GM23338 (cell line): ENCODE measurements around the gene ELL3. TPM values are rescaled to one million over a fixed set of nuclear protein-coding genes. Genes with fewer than 3 reads are reported as not detected.
A peak's percentile ranks its signal among the peaks of the same experiment; 100 is the strongest.

Experiments
- ATAC-seq: fragments of 200-7000 bp; cut with Tn5 transposase; 3 replicates; pipeline ENCODE4 v1.9.1; 2020
- DNase-seq: peaks from one replicate; pipeline ENCODE4 v3.0.0-alpha.2; 2015; ENCODE audit warnings: low spot score
- H2AFZ ChIP-seq: fragments of 200-600 bp; sonication (generic); 2 replicates; pipeline ENCODE4 v1.8.0; 2016; ENCODE audit warnings: antibody characterized with exemption, mild to moderate bottlenecking, moderate library complexity
- H3F3A ChIP-seq: fragments of 200-600 bp; sonication (generic); replicated peaks from 2 replicates; pipeline ENCODE4 v1.8.0; 2017; ENCODE audit warnings: antibody characterized with exemption, mixed run types, low read depth
- H3K27ac ChIP-seq: fragments of 200-600 bp; sonication (generic); 2 replicates; pipeline ENCODE4 v1.6.1; 2016; ENCODE audit warnings: low read depth
- H3K27me3 ChIP-seq: fragments of 200-600 bp; sonication (generic); 2 replicates; pipeline ENCODE4 v1.8.0; 2016; ENCODE audit warnings: mild to moderate bottlenecking, mixed run types, moderate library complexity; ENCODE audit not compliant: insufficient read depth
- H3K36me3 ChIP-seq: fragments of 200-600 bp; sonication (generic); 2 replicates; pipeline ENCODE4 v1.8.0; 2016; ENCODE audit warnings: mild to moderate bottlenecking; ENCODE audit not compliant: insufficient read depth
- H3K4me1 ChIP-seq: fragments of 200-600 bp; sonication (generic); 2 replicates; pipeline ENCODE4 v1.8.0; 2016; ENCODE audit warnings: mild to moderate bottlenecking, moderate library complexity; ENCODE audit not compliant: insufficient read depth
- H3K4me2 ChIP-seq: fragments of 200-600 bp; sonication (generic); 2 replicates; pipeline ENCODE4 v1.7.1; 2017; ENCODE audit warnings: mixed run types
- H3K4me3 ChIP-seq: fragments of 200-600 bp; sonication (generic); 2 replicates; pipeline ENCODE4 v1.6.1; 2016; ENCODE audit warnings: mixed run types
- H3K79me2 ChIP-seq: fragments of 200-600 bp; sonication (generic); replicated peaks from 2 replicates; pipeline ENCODE4 v1.8.0; 2017; ENCODE audit warnings: mild to moderate bottlenecking; ENCODE audit not compliant: insufficient read depth
- H3K9me2 ChIP-seq: fragments of 200-600 bp; sonication (generic); 2 replicates; pipeline ENCODE4 v1.8.0; 2017; ENCODE audit not compliant: insufficient read depth
- H4K20me1 ChIP-seq: fragments of 200-600 bp; sonication (generic); replicated peaks from 2 replicates; pipeline ENCODE4 v1.8.0; 2017; ENCODE audit warnings: mild to moderate bottlenecking; ENCODE audit not compliant: insufficient read depth
- H3K27ac Mint-ChIP-seq: 2 replicates; pipeline ENCODE4 v1.8.0; 2020; ENCODE audit warnings: inconsistent platforms, mild to moderate bottlenecking, moderate library complexity, mixed read lengths
- H3K27me3 Mint-ChIP-seq: 3 replicates; pipeline ENCODE4 v1.8.0; 2022; ENCODE audit warnings: low read depth, mild to moderate bottlenecking, moderate library complexity, mixed read lengths, inconsistent platforms; ENCODE audit not compliant: insufficient read depth, poor library complexity
- H3K36me3 Mint-ChIP-seq: 3 replicates; pipeline ENCODE4 v1.8.0; 2021; ENCODE audit warnings: low read depth, mild to moderate bottlenecking, inconsistent platforms, moderate library complexity, mixed read lengths
- H3K4me1 Mint-ChIP-seq: 3 replicates; pipeline ENCODE4 v1.8.0; 2020; ENCODE audit warnings: mild to moderate bottlenecking, inconsistent platforms, mixed read lengths
- H3K4me3 Mint-ChIP-seq: 3 replicates; pipeline ENCODE4 v1.8.0; 2021; ENCODE audit warnings: moderate library complexity, mild to moderate bottlenecking, inconsistent platforms, mixed read lengths
- H3K9me3 Mint-ChIP-seq: 3 replicates; pipeline ENCODE4 v1.8.0; 2020; ENCODE audit warnings: moderate library complexity, mild to moderate bottlenecking, inconsistent platforms, mixed read lengths
- CREB1 ChIP-seq: fragments of 250-450 bp; sonication (Bioruptor Pico); IDR thresholded peaks from 2 replicates; pipeline ENCODE4 v1.5.0; 2020; ENCODE audit warnings: low read depth, mild to moderate bottlenecking, moderate library complexity
- NANOG ChIP-seq: IDR thresholded peaks from 2 replicates; pipeline ENCODE4 v1.6.1; 2016; ENCODE audit warnings: antibody characterized with exemption, borderline replicate concordance
- POLR2AphosphoS5 ChIP-seq: IDR thresholded peaks from 2 replicates; pipeline ENCODE4 v1.6.1; 2016; ENCODE audit warnings: antibody characterized with exemption, low read depth
- ZNF114 ChIP-seq: fragments of 250-450 bp; sonication (Bioruptor Pico); IDR thresholded peaks from 2 replicates; pipeline ENCODE4 v1.5.0; 2020; ENCODE audit warnings: mild to moderate bottlenecking, moderate library complexity
- ZNF331 ChIP-seq: fragments of 250-450 bp; sonication (Bioruptor Pico); IDR thresholded peaks from 2 replicates; pipeline ENCODE4 v1.5.0; 2020; ENCODE audit warnings: low read depth, mild to moderate bottlenecking, moderate library complexity
- polyA plus RNA-seq: library from polyadenylated mRNA; unstranded; fragments of >200 nt; fragmentation: Nextera tagmentation; extraction: Ambion mirVana; gene quantifications from 2 replicates; pipeline ENCODE4 v1.2.1, GENCODE V29; 2016
- total RNA-seq: library from RNA; depleted of rRNA; stranded (reverse); fragments of >200 nt; shearing (Covaris generic); gene quantifications from 2 replicates; pipeline ENCODE4 v1.2.3, GENCODE V29; 2014
- TF ChIP-seq, protein P1 (sequence below), 2 experiments: fragments of 200-600 bp in 1 of 2; sonication (generic) in 1 of 2; conservative IDR thresholded peaks; 2 replicates each; pipeline versions ENCODE4 v1.5.1 to v1.6.1; 2016 to 2017; ENCODE audit warnings: antibody characterized with exemption in 2 of 2, low read depth in 2 of 2, mild to moderate bottlenecking in 2 of 2, moderate library complexity in 1 of 2
- TF ChIP-seq, protein P2 (sequence below): IDR thresholded peaks from one replicate; pipeline ENCODE4 v1.6.1; 2018; ENCODE audit warnings: antibody characterized with exemption; ENCODE audit not compliant: unreplicated experiment
- TF ChIP-seq, protein P3 (sequence below): fragments of 250-450 bp; sonication (Bioruptor Pico); IDR thresholded peaks from 2 replicates; pipeline ENCODE4 v1.5.0; 2020; ENCODE audit warnings: mild to moderate bottlenecking, moderate library complexity

ELL3 gene
- total and polyA plus RNA-seq, 2 experiments from 2014 or later: 13.6 to 14.2 TPM

DNA sequence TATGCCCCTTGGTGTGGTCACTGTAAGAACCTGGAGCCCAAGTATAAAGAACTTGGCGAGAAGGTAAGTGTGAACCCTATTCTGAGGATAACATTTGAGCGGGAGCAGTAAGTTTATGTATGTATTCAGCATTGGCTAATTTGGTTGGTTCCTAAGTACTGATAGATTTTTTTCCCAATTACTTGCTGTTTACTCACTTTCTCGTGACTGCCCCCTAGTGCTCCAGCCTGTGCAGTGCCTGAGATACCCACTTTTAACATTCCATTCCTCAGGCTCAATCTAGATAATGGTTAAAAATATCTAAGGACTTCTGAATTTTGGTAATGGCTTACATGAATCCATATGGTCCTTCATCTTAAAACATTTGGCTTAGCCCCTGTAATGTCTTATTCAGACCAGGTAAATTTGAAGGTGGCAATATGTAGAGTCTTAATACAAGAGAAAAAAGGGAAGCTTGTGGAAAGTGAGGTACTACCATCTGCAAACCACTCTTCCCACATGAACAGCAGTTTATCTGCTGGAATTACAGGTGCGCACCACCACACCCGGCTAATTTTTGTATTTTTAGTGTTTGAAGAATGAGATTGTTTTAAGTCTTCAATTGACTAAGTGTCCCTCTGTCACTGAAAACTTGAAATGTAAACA, 7.1 kb downstream of the ELL3 start:
- H3K9me3 Mint-ChIP-seq: no peaks in the 10 kb centered on the region
- Histone ChIP-seq H3K4me2 (no peak overlapping the region), H3K9me2 (no peaks in the 10 kb centered on the region), H3K79me2 (no peaks in the 10 kb centered on the region), H4K20me1 (peaks cover 41% of the 10 kb centered on the region), H3K4me1 (peaks cover under 1% of the 10 kb centered on the region), H3F3A (peaks cover 66% of the 10 kb centered on the region), H3K36me3 (peaks cover 76% of the 10 kb centered on the region), H3K4me3 (no peak overlapping the region), H2AFZ (no peak overlapping the region), H3K27me3 (no peaks in the 10 kb centered on the region), H3K27ac (no peak overlapping the region)
- peak; percentile 90 for DNase-seq
- peaks cover 5% of the 10 kb centered on the region; the same call in 2 of the 3 replicates for H3K4me1 Mint-ChIP-seq
- TF ChIP-seq, protein P1, sequence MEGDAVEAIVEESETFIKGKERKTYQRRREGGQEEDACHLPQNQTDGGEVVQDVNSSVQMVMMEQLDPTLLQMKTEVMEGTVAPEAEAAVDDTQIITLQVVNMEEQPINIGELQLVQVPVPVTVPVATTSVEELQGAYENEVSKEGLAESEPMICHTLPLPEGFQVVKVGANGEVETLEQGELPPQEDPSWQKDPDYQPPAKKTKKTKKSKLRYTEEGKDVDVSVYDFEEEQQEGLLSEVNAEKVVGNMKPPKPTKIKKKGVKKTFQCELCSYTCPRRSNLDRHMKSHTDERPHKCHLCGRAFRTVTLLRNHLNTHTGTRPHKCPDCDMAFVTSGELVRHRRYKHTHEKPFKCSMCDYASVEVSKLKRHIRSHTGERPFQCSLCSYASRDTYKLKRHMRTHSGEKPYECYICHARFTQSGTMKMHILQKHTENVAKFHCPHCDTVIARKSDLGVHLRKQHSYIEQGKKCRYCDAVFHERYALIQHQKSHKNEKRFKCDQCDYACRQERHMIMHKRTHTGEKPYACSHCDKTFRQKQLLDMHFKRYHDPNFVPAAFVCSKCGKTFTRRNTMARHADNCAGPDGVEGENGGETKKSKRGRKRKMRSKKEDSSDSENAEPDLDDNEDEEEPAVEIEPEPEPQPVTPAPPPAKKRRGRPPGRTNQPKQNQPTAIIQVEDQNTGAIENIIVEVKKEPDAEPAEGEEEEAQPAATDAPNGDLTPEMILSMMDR (conservative IDR thresholded peaks at IDR 0.05; ENCODE audit: low read depth in 2 of 2): peak; percentile 73 to 94
- TF ChIP-seq NANOG: no peak
- TF ChIP-seq, protein P2, sequence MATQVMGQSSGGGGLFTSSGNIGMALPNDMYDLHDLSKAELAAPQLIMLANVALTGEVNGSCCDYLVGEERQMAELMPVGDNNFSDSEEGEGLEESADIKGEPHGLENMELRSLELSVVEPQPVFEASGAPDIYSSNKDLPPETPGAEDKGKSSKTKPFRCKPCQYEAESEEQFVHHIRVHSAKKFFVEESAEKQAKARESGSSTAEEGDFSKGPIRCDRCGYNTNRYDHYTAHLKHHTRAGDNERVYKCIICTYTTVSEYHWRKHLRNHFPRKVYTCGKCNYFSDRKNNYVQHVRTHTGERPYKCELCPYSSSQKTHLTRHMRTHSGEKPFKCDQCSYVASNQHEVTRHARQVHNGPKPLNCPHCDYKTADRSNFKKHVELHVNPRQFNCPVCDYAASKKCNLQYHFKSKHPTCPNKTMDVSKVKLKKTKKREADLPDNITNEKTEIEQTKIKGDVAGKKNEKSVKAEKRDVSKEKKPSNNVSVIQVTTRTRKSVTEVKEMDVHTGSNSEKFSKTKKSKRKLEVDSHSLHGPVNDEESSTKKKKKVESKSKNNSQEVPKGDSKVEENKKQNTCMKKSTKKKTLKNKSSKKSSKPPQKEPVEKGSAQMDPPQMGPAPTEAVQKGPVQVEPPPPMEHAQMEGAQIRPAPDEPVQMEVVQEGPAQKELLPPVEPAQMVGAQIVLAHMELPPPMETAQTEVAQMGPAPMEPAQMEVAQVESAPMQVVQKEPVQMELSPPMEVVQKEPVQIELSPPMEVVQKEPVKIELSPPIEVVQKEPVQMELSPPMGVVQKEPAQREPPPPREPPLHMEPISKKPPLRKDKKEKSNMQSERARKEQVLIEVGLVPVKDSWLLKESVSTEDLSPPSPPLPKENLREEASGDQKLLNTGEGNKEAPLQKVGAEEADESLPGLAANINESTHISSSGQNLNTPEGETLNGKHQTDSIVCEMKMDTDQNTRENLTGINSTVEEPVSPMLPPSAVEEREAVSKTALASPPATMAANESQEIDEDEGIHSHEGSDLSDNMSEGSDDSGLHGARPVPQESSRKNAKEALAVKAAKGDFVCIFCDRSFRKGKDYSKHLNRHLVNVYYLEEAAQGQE: no peak
- no peak overlapping the region for H3K4me3 Mint-ChIP-seq
- ATAC-seq: peak; percentile 86
- H3K36me3 Mint-ChIP-seq: peaks cover 92% of the 10 kb centered on the region
- no peak overlapping the region for H3K27ac Mint-ChIP-seq
- H3K27me3 Mint-ChIP-seq: peaks cover 3% of the 10 kb centered on the region

DNA sequence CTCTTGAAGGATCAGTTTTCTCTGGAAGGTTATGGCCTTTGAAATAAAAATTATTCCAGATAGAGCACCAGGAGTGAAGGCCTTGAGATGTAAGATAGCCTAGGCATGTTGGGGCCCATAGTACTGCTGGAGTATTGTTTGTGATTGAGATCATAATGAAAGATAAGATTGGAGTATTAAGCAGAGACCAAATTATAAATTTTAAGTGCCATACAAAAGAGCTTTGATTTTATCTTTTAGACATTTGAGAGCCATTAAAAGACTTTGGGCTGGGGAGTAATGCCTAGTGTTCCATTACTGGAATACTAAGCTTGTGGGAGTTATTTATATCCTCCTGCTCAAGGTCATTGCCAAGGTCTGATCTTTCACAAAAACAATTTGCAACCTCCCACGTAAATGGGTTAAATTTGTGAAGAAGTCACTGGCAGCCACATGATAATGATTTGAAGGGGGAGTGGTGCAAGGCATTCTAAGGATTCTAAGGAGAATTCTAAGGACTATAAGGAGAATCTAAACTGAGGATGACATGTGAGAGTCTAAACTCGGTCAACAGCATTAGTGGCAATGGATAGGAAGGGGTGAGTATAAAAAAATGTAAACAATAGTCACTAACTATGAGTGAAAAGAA, 12.8 kb downstream of the ELL3 start:
- Histone ChIP-seq H4K20me1 (peaks cover 42% of the 10 kb centered on the region), H3K27me3 (no peaks in the 10 kb centered on the region), H3K27ac (no peak overlapping the region), H3K36me3 (peaks cover 90% of the 10 kb centered on the region), H2AFZ (no peak overlapping the region), H3K4me3 (no peak overlapping the region), H3F3A (peaks cover 34% of the 10 kb centered on the region; the same call in 1 of the 2 replicates), H3K4me1 (no peaks in the 10 kb centered on the region), H3K79me2 (peaks cover 15% of the 10 kb centered on the region; the same call in 1 of the 2 replicates), H3K9me2 (no peaks in the 10 kb centered on the region), H3K4me2 (no peak overlapping the region)
- no peak overlapping the region for H3K27ac Mint-ChIP-seq
- no peaks in the 10 kb centered on the region for H3K4me1 Mint-ChIP-seq
- no peak for ATAC-seq
- TF ChIP-seq CREB1 (CRISPR knock-in tag) (no peak), ZNF331 (CRISPR knock-in tag) (no peak), POLR2AphosphoS5 (no peak), ZNF114 (CRISPR knock-in tag) (no peak)
- TF ChIP-seq, protein P3, sequence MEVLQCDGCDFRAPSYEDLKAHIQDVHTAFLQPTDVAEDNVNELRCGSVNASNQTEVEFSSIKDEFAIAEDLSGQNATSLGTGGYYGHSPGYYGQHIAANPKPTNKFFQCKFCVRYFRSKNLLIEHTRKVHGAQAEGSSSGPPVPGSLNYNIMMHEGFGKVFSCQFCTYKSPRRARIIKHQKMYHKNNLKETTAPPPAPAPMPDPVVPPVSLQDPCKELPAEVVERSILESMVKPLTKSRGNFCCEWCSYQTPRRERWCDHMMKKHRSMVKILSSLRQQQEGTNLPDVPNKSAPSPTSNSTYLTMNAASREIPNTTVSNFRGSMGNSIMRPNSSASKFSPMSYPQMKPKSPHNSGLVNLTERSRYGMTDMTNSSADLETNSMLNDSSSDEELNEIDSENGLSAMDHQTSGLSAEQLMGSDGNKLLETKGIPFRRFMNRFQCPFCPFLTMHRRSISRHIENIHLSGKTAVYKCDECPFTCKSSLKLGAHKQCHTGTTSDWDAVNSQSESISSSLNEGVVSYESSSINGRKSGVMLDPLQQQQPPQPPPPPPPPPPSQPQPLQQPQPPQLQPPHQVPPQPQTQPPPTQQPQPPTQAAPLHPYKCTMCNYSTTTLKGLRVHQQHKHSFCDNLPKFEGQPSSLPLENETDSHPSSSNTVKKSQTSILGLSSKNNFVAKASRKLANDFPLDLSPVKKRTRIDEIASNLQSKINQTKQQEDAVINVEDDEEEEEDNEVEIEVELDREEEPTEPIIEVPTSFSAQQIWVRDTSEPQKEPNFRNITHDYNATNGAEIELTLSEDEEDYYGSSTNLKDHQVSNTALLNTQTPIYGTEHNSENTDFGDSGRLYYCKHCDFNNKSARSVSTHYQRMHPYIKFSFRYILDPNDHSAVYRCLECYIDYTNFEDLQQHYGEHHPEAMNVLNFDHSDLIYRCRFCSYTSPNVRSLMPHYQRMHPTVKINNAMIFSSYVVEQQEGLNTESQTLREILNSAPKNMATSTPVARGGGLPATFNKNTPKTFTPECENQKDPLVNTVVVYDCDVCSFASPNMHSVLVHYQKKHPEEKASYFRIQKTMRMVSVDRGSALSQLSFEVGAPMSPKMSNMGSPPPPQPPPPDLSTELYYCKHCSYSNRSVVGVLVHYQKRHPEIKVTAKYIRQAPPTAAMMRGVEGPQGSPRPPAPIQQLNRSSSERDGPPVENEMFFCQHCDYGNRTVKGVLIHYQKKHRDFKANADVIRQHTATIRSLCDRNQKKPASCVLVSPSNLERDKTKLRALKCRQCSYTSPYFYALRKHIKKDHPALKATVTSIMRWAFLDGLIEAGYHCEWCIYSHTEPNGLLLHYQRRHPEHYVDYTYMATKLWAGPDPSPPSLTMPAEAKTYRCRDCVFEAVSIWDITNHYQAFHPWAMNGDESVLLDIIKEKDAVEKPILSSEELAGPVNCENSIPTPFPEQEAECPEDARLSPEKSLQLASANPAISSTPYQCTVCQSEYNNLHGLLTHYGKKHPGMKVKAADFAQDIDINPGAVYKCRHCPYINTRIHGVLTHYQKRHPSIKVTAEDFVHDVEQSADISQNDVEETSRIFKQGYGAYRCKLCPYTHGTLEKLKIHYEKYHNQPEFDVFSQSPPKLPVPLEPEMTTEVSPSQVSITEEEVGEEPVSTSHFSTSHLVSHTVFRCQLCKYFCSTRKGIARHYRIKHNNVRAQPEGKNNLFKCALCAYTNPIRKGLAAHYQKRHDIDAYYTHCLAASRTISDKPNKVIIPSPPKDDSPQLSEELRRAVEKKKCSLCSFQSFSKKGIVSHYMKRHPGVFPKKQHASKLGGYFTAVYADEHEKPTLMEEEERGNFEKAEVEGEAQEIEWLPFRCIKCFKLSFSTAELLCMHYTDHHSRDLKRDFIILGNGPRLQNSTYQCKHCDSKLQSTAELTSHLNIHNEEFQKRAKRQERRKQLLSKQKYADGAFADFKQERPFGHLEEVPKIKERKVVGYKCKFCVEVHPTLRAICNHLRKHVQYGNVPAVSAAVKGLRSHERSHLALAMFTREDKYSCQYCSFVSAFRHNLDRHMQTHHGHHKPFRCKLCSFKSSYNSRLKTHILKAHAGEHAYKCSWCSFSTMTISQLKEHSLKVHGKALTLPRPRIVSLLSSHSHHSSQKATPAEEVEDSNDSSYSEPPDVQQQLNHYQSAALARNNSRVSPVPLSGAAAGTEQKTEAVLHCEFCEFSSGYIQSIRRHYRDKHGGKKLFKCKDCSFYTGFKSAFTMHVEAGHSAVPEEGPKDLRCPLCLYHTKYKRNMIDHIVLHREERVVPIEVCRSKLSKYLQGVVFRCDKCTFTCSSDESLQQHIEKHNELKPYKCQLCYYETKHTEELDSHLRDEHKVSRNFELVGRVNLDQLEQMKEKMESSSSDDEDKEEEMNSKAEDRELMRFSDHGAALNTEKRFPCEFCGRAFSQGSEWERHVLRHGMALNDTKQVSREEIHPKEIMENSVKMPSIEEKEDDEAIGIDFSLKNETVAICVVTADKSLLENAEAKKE (CRISPR knock-in tag): no peak
- peaks cover 93% of the 10 kb centered on the region for H3K36me3 Mint-ChIP-seq
- H3K27me3 Mint-ChIP-seq: no peaks in the 10 kb centered on the region
- no peaks in the 10 kb centered on the region for H3K9me3 Mint-ChIP-seq
- H3K4me3 Mint-ChIP-seq: no peak overlapping the region
- DNase-seq: no peak
